IPS-18c (cell line): Measurements from ENCODE around the gene NDUFS1.
"Not testable (repeated sequence)": the region's sequence is repeated elsewhere in the genome, so short reads cannot be mapped to it uniquely, and the experiment has no call there.

Experiments
- H3K4me3 ChIP-seq: 2 replicates; pipeline ENCODE4 v1.7.0; 2013; ENCODE audit warnings: low read depth, mild to moderate bottlenecking, low read length, moderate library complexity; ENCODE audit not compliant: insufficient read depth
- H3K9me3 ChIP-seq: one replicate; pipeline ENCODE4 v1.6.1; 2013; ENCODE audit warnings: mild to moderate bottlenecking, low read length, moderate library complexity; ENCODE audit not compliant: control insufficient read depth, insufficient read depth

Gene NDUFS1

GRCh38 chr2:206171624-206172397 is 12.6 kb upstream of the NDUFS1 start:
- H3K4me3 ChIP-seq, H3K9me3 ChIP-seq: not testable (repeated sequence)

GRCh38 chr2:206168230-206168629 is 9.0 kb upstream of the NDUFS1 start:
- H3K4me3 ChIP-seq, H3K9me3 ChIP-seq: not testable (repeated sequence)

- Histone ChIP-seq H3K4me3 (no peak overlapping the region), H3K9me3 (peaks cover 2% of the 10 kb centered on the region)
Measured at GRCh38 chr2:206164261-206164862, 5.1 kb upstream of the NDUFS1 start.

- no peak overlapping the region for H3K4me3 ChIP-seq
Measured at GRCh38 chr2:206163251-206163880, 4.1 kb upstream of the NDUFS1 start.

GRCh38 chr2:206162401-206162800 is 3.2 kb upstream of the NDUFS1 start:
- H3K4me3 ChIP-seq, H3K9me3 ChIP-seq: not testable (repeated sequence)

More at GRCh38 chr2:206163251-206163880, 4.1 kb upstream of the NDUFS1 start:
- H3K9me3 ChIP-seq: no peaks in the 10 kb centered on the region

- H3K9me3 ChIP-seq: no peaks in the 10 kb centered on the region
- peak overlapping the region; percentile 92; the same call in 1 of the 2 replicates for H3K4me3 ChIP-seq
Measured at GRCh38 chr2:206160807-206161179, 1.5 kb upstream of the NDUFS1 start.

- peak overlapping the region; percentile 92 for H3K4me3 ChIP-seq
- H3K9me3 ChIP-seq: no peaks in the 10 kb centered on the region
Measured at GRCh38 chr2:206160125-206160806, 1.0 kb upstream of the NDUFS1 start.

- Histone ChIP-seq H3K9me3 (no peaks in the 10 kb centered on the region), H3K4me3 (peak overlapping the region; percentile 92)
Measured at GRCh38 chr2:206158563-206159345, 490 bp downstream of the NDUFS1 start.

- not testable (repeated sequence) for H3K9me3 ChIP-seq, H3K4me3 ChIP-seq
Measured at GRCh38 chr2:206157014-206157413, 2.2 kb downstream of the NDUFS1 start.

GRCh38 chr2:206154197-206154596 is 5.0 kb downstream of the NDUFS1 start:
- H3K9me3 ChIP-seq: no peaks in the 10 kb centered on the region
- H3K4me3 ChIP-seq: no peak overlapping the region

GRCh38 chr2:206150631-206151030 is 8.6 kb downstream of the NDUFS1 start:
- no peak overlapping the region for H3K4me3 ChIP-seq
- H3K9me3 ChIP-seq: no peaks in the 10 kb centered on the region

- Histone ChIP-seq H3K9me3 (no peaks in the 10 kb centered on the region), H3K4me3 (no peak overlapping the region)
Measured at GRCh38 chr2:206150168-206150567, 9.1 kb downstream of the NDUFS1 start.

- H3K9me3 ChIP-seq: no peaks in the 10 kb centered on the region
- no peak overlapping the region for H3K4me3 ChIP-seq
Measured at GRCh38 chr2:206149330-206149729, 9.9 kb downstream of the NDUFS1 start.

- Histone ChIP-seq H3K9me3 (no peaks in the 10 kb centered on the region), H3K4me3 (no peak overlapping the region)
Measured at GRCh38 chr2:206145665-206146064, 13.6 kb downstream of the NDUFS1 start.

- no peak overlapping the region for H3K4me3 ChIP-seq
Measured at GRCh38 chr2:206144383-206144782, 14.9 kb downstream of the NDUFS1 start.

GRCh38 chr2:206143451-206143850 is 15.8 kb downstream of the NDUFS1 start:
- H3K9me3 ChIP-seq: no peaks in the 10 kb centered on the region
- no peak overlapping the region for H3K4me3 ChIP-seq

More at GRCh38 chr2:206144383-206144782, 14.9 kb downstream of the NDUFS1 start:
- H3K9me3 ChIP-seq: no peaks in the 10 kb centered on the region

- no peak overlapping the region for H3K4me3 ChIP-seq
- H3K9me3 ChIP-seq: no peaks in the 10 kb centered on the region
Measured at GRCh38 chr2:206127656-206128055, 31.6 kb downstream of the NDUFS1 start.
